Osteoblast (primary cell): Measurements from ENCODE around the gene SRPK2. TPM values are rescaled to one million over a fixed set of nuclear protein-coding genes. Genes with fewer than 3 reads are reported as not detected.

ENCODE experiments used
- DNase-seq: peaks from one replicate; pipeline ENCODE4 v3.0.0; 2011; ENCODE audit warnings: low spot score, mixed read lengths; ENCODE audit not compliant: insufficient read length; ENCODE audit errors: missing footprints
- H2AFZ ChIP-seq: 2 replicates; pipeline ENCODE4 v1.6.0; 2011; ENCODE audit warnings: mild to moderate bottlenecking, low read length
- H3K27ac ChIP-seq: 2 replicates; pipeline ENCODE4 v1.5.1; 2011; ENCODE audit warnings: mild to moderate bottlenecking, low read depth, low read length, moderate library complexity
- H3K27me3 ChIP-seq: 2 replicates; pipeline ENCODE4 v1.6.0; 2012; ENCODE audit warnings: mild to moderate bottlenecking, control low read depth, inconsistent platforms, low read length, moderate library complexity; ENCODE audit not compliant: insufficient read depth
- H3K36me3 ChIP-seq: 2 replicates; pipeline ENCODE4 v1.5.1; 2011; ENCODE audit warnings: mild to moderate bottlenecking, low read length, control low read depth, moderate library complexity; ENCODE audit not compliant: insufficient read depth
- H3K4me1 ChIP-seq: 2 replicates; pipeline ENCODE4 v1.5.1; 2011; ENCODE audit warnings: mild to moderate bottlenecking, low read length, control low read depth, moderate library complexity; ENCODE audit not compliant: insufficient read depth
- H3K4me2 ChIP-seq: 2 replicates; pipeline ENCODE4 v1.6.0; 2011; ENCODE audit warnings: mild to moderate bottlenecking, low read length; ENCODE audit not compliant: insufficient read depth
- H3K4me3 ChIP-seq: fragments of 200-600 bp; sonication (generic); 3 replicates; pipeline ENCODE4 v1.5.1; 2012; ENCODE audit warnings: mild to moderate bottlenecking, low read length, inconsistent platforms; ENCODE audit not compliant: insufficient read depth
- H3K79me2 ChIP-seq: 2 replicates; pipeline ENCODE4 v1.6.0; 2012; ENCODE audit warnings: mild to moderate bottlenecking, low read length, control low read depth, inconsistent platforms; ENCODE audit not compliant: insufficient read depth
- H3K9me3 ChIP-seq: 2 replicates; pipeline ENCODE4 v1.5.1; 2011; ENCODE audit warnings: low read depth, low read length, control low read depth
- H4K20me1 ChIP-seq: 2 replicates; pipeline ENCODE4 v1.6.0; 2012; ENCODE audit warnings: mild to moderate bottlenecking, low read length, control low read depth; ENCODE audit not compliant: insufficient read depth
- total RNA-seq: library from RNA; depleted of rRNA; stranded (reverse); fragments of >200 nt; gene quantifications from 2 replicates; pipeline ENCODE4 v1.2.3, GENCODE V29; 2012
- TF ChIP-seq, protein P1 (sequence below): IDR thresholded peaks from 2 replicates; pipeline ENCODE4 v1.5.1; 2011; ENCODE audit warnings: mild to moderate bottlenecking, low read depth, low read length, moderate library complexity; ENCODE audit errors: extremely low read depth

SRPK2 gene
- total RNA-seq, 1 donor = 82.2 TPM

GRCh38 chr7:105185290-105186010 is 203.3 kb downstream of the SRPK2 start:
- Histone ChIP-seq H2AFZ (no peak overlapping the region), H3K4me2 (no peak overlapping the region), H3K4me3 (no peak overlapping the region), H4K20me1 (peaks cover 10% of the 10 kb centered on the region), H3K79me2 (peaks cover 43% of the 10 kb centered on the region), H3K4me1 (peaks cover 17% of the 10 kb centered on the region), H3K9me3 (no peaks in the 10 kb centered on the region), H3K27me3 (no peaks in the 10 kb centered on the region), H3K36me3 (no peaks in the 10 kb centered on the region), H3K27ac (no peak overlapping the region)
- TF ChIP-seq, protein P1, sequence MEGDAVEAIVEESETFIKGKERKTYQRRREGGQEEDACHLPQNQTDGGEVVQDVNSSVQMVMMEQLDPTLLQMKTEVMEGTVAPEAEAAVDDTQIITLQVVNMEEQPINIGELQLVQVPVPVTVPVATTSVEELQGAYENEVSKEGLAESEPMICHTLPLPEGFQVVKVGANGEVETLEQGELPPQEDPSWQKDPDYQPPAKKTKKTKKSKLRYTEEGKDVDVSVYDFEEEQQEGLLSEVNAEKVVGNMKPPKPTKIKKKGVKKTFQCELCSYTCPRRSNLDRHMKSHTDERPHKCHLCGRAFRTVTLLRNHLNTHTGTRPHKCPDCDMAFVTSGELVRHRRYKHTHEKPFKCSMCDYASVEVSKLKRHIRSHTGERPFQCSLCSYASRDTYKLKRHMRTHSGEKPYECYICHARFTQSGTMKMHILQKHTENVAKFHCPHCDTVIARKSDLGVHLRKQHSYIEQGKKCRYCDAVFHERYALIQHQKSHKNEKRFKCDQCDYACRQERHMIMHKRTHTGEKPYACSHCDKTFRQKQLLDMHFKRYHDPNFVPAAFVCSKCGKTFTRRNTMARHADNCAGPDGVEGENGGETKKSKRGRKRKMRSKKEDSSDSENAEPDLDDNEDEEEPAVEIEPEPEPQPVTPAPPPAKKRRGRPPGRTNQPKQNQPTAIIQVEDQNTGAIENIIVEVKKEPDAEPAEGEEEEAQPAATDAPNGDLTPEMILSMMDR = no peak
- DNase-seq = no peak

GRCh38 chr7:105180002-105180401 is 208.7 kb downstream of the SRPK2 start:
- no peaks in the 10 kb centered on the region for H3K27me3 ChIP-seq
- no peak overlapping the region for H3K4me2 ChIP-seq
- no peak overlapping the region for H2AFZ ChIP-seq
- peaks cover 45% of the 10 kb centered on the region for H3K79me2 ChIP-seq
- H3K27ac ChIP-seq = no peak overlapping the region
- H3K36me3 ChIP-seq = no peaks in the 10 kb centered on the region
- no peak overlapping the region for H3K4me3 ChIP-seq
- no peak for DNase-seq
- no peaks in the 10 kb centered on the region for H3K4me1 ChIP-seq
- peaks cover 3% of the 10 kb centered on the region for H4K20me1 ChIP-seq
- H3K9me3 ChIP-seq = no peaks in the 10 kb centered on the region
- TF ChIP-seq, protein P1 = no peak

DNA sequence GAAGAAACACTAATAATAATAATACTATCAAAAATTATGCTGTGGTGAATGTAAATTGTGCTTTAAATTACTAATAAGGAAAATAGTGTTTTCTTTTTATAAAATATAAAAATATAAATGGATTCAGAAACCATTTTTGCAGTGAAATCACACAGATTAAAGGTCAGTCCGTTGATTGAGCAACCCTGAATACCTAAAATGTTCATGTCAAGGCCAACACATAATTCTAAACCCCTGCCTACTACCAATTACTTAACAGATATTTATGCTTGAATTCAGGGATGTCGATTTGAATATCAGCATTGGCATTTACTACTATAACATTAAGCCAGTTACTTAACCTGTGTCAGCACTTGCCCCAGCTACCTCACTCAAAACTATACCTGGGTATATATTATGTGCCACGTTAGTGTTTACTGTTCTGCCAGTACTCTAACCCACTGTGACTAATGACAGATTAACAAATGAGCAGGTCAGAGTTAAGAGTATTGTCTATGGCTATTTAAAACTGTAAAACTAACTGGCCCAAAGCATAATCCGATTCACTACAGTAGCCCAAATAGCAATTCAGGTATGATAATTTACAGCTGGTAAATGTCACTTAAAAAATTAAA is 209.7 kb downstream of the SRPK2 start:
- no peak overlapping the region for H3K4me2 ChIP-seq
- H3K4me3 ChIP-seq = no peak overlapping the region
- DNase-seq = no peak
- H3K27ac ChIP-seq = no peak overlapping the region
- H3K27me3 ChIP-seq = no peaks in the 10 kb centered on the region
- TF ChIP-seq, protein P1 = no peak
- H4K20me1 ChIP-seq = peaks cover 3% of the 10 kb centered on the region
- H3K4me1 ChIP-seq = no peaks in the 10 kb centered on the region
- no peaks in the 10 kb centered on the region for H3K36me3 ChIP-seq
- H2AFZ ChIP-seq = no peak overlapping the region
- H3K79me2 ChIP-seq = peaks cover 52% of the 10 kb centered on the region
- no peaks in the 10 kb centered on the region for H3K9me3 ChIP-seq

DNA sequence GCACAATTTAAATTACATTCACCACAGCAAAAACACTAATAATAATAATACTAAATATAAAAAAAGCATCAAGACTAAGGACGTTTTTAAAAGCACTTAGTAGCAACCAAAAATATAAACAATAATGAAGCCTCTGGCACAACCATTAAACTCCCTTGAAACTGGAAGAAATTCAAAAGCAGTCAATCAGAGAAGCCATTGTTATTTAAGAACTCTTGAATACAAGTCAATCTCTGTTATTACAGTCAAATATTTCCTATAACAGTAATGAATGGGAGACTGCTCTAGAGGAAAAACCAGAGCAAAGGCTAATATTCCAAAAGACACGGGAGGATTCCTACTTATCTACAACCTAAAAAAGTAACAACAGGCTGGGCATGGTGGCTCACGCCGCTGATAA is 210.5 kb downstream of the SRPK2 start:
- Histone ChIP-seq H3K27ac (no peak overlapping the region), H3K4me1 (no peaks in the 10 kb centered on the region), H3K36me3 (no peaks in the 10 kb centered on the region), H3K27me3 (no peaks in the 10 kb centered on the region), H3K9me3 (no peaks in the 10 kb centered on the region), H3K79me2 (peaks cover 58% of the 10 kb centered on the region), H4K20me1 (peaks cover 8% of the 10 kb centered on the region), H3K4me3 (no peak overlapping the region), H3K4me2 (no peak overlapping the region), H2AFZ (no peak overlapping the region)
- TF ChIP-seq, protein P1 = no peak
- no peak for DNase-seq
